ENCODE data around the gene HS3ST5. TPM values are rescaled to one million over a fixed set of nuclear protein-coding genes. Genes with fewer than 3 reads are reported as not detected.

The HS3ST5 gene
- total and polyA plus RNA-seq, 2 donors (not counting 3 experiments of a cell fraction or from before 2014, with no cell fraction given), result not detected

GRCh38 chr6:114364301-114364700 lies 21.5 kb upstream of the HS3ST5 start:
- no TSS peak for BruUV-seq (replicated peaks)
- Histone ChIP-seq H3K27me3 (ENCODE audit: control insufficient read depth in 2 of 2, insufficient read depth in 2 of 2, low read length in 2 of 2) (no peaks in the 10 kb centered on the region), H3K9me1 (replicated peaks; ENCODE audit: control insufficient read depth, extremely low read depth, insufficient read depth, low read length) (no peaks in the 10 kb centered on the region), H3K79me2 (ENCODE audit: control insufficient read depth, insufficient read depth, low read length) (no peaks in the 10 kb centered on the region), H3K9ac (replicated peaks; ENCODE audit: extremely low read depth, insufficient read depth, low read length) (no peak overlapping the region), H3K4me3 (replicated peaks in 1 of 3; ENCODE audit: insufficient read depth in 1 of 3, low read depth in 1 of 3, low read length in 3 of 3) (no peak overlapping the region), H3K4me2 (ENCODE audit: insufficient read depth, low read length) (no peak overlapping the region), H3K9me3 (replicated peaks; ENCODE audit: control insufficient read depth, insufficient read depth, low read length) (no peaks in the 10 kb centered on the region), H3K4me1 (ENCODE audit: control insufficient read depth, extremely low read depth, insufficient read depth, low read length) (no peaks in the 10 kb centered on the region), H4K20me1 (replicated peaks; ENCODE audit: control insufficient read depth, extremely low read depth, insufficient read depth, low read length) (no peaks in the 10 kb centered on the region), H2AFZ (ENCODE audit: low read depth, low read length) (no peak overlapping the region), H3K36me3 (ENCODE audit: control insufficient read depth in 2 of 2, extremely low read depth in 1 of 2, insufficient read depth in 2 of 2, low read length in 2 of 2) (no peaks in the 10 kb centered on the region), H3K27ac (ENCODE audit: insufficient read depth, low read depth, low read length) (no peak overlapping the region)
- intact Hi-C loops (cut with micrococcal nuclease) (no loop called here), dilution Hi-C loops (cut with MboI; ENCODE audit: extremely low pct_ligation_motif_present, low sequenced_read_pairs) (no loop called here)
- CTCF ChIA-PET, result no interaction called here
- DNase-seq (ENCODE audit: low read depth, low spot score) (no peak), FAIRE-seq (no peak)
- POLR2A ChIA-PET, result no interaction called here
- TF ChIP-seq CTCF (IDR thresholded peaks at IDR 0.05; ENCODE audit: extremely low read depth in 1 of 2, insufficient read depth in 1 of 2, low read depth in 1 of 2, low read length in 2 of 2) (no peak), POLR2A (IDR thresholded peaks at IDR 0.05; ENCODE audit: low read depth, low read length) (no peak), GATA2 (IDR thresholded peaks at IDR 0.05; ENCODE audit: insufficient read depth, insufficient read length, low read depth, low read length) (no peak), JUN (IDR thresholded peaks at IDR 0.05; ENCODE audit: borderline replicate concordance, insufficient read depth, insufficient read length, low read depth) (no peak), MAX (IDR thresholded peaks at IDR 0.05; ENCODE audit: insufficient read depth, insufficient read length) (no peak), POLR2AphosphoS5 (IDR thresholded peaks at IDR 0.05; ENCODE audit: insufficient read depth, low read depth, low read length) (no peak), MYC (IDR thresholded peaks at IDR 0.05; ENCODE audit: low read depth, low read length) (no peak), EZH2 (IDR thresholded peaks at IDR 0.05; ENCODE audit: borderline replicate concordance, low read depth, low read length, severe bottlenecking) (no peak), FOS (IDR thresholded peaks at IDR 0.05; ENCODE audit: borderline replicate concordance, insufficient read depth, low read length) (no peak)
